ENCODE measurements around the gene SPOCK2.

Gene SPOCK2

DNA sequence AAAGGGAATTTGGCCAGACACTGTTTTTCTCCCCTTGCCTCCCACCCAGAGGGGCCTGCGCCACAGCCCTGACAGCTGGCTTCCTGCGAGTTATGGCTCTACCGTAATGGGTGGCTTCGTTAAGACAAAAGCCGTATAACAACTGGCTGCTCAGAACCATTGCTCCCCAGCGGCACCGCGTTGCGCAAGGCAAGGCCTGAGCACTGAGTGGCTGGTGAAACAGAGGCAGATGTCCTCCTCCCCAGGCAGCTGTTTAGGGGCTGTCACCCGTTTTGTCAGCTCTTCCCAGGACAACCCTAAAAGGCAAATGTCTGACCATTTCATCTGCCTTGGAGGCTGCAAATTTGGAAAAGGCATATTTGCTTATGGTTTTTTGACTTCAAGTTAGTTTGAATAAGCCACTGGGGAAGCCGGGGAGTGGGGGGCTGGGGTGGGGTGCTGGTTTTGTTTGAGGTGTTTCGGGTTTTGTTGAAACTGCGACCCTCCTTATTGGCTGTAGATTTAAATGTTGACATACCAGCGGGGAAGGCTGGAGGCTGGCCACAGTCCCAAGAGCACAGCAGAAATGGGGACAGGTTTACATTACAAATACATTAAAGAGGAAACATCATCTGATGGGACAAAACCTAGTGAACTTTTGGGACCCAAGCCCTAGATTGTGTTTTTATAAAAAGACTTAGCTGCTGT is 681 bp upstream of the SPOCK2 start:
- TF ChIP-seq, protein P1, sequence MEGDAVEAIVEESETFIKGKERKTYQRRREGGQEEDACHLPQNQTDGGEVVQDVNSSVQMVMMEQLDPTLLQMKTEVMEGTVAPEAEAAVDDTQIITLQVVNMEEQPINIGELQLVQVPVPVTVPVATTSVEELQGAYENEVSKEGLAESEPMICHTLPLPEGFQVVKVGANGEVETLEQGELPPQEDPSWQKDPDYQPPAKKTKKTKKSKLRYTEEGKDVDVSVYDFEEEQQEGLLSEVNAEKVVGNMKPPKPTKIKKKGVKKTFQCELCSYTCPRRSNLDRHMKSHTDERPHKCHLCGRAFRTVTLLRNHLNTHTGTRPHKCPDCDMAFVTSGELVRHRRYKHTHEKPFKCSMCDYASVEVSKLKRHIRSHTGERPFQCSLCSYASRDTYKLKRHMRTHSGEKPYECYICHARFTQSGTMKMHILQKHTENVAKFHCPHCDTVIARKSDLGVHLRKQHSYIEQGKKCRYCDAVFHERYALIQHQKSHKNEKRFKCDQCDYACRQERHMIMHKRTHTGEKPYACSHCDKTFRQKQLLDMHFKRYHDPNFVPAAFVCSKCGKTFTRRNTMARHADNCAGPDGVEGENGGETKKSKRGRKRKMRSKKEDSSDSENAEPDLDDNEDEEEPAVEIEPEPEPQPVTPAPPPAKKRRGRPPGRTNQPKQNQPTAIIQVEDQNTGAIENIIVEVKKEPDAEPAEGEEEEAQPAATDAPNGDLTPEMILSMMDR (IDR thresholded peaks at IDR 0.05; ENCODE audit: control insufficient read depth, extremely low read depth, insufficient read depth), result no peak
- DNase-seq (ENCODE audit: low read depth), result no peak

DNA sequence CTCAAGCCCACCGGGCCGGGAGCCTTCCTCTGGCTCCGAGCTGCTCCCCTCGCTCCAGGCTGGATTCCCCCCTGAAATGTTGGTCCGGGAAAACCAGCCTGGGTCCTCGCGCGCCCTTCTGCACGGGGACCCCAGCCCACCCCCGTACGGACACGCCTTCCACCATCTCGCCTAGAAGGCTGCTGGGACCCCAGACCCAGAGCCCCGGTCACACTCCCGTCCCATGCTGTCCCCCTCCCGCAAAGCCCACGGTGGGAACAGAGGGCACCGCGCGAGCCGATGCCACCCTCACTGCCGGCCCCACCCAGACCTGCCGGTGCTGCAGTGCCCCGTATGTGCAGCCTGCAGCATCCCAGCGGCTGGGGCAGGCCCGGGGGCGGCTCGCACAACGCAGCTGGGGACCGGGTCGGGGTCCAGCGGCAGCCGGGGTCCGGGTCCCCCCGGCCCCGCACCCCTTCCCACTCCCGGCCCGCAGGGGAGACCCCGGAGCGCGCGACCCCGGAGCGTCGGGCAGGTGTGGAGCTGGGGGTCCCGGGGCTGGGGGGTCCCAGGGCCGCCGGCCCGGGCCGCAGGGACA is 871 bp downstream of the SPOCK2 start:
- no peak overlapping the region for H3K4me3 ChIP-seq (ENCODE audit: low read depth, low read length)
- TF ChIP-seq, protein P1 (IDR thresholded peaks at IDR 0.05; ENCODE audit: control insufficient read depth, extremely low read depth, insufficient read depth), result no peak
- no peak for DNase-seq (ENCODE audit: low read depth)

More for the DNA sequence above, 681 bp upstream of the SPOCK2 start:
- H3K4me3 ChIP-seq (ENCODE audit: low read depth, low read length), result no peak overlapping the region

DNA sequence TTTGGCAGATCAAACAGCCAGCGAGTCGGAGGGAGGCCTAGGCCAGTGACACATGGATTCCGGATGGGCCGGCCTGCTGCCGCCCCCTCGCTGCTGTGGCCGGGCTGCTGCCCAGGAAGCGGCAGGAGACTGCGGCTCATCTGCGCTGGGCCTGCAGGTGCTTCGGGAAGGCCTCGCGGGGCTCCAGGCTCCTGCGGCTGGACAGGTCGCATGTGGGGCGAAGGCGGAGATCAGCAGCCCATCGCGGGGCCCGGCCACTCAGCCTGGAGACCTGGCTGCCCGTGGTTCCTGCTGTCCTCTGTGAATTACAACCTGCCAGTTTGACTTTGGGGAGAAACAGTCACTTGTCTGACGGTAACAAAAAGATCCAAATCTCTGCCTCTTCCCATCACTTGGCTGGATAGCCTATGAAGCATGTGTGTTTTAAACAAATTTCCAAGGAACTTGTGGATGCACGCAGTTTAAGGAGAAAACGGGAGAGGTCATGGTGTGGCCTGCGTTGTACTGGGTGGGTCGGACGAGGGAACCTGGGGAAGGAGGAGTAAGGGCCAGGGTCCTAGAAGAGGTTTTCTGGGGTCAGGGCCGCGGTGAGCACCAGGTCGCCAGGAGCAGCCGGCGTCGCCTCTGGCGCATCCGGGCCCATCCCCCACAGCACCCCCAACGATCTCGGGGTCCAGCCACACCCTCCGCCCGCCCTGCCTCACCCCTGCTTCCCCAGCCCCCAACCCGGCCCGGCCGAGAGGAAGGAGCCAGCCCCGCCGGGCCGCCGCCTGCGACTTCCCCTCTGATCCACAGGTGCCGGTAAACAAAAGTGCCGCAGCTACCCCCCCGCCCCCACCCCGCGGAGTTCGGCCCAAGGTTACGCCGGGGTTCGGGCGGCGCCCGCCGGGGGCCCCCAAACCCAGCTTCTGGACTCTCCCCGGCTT is 1.6 kb downstream of the SPOCK2 start:
- no peak for DNase-seq (ENCODE audit: low read depth)
- no peak overlapping the region for H3K4me3 ChIP-seq (ENCODE audit: low read depth, low read length)
- TF ChIP-seq, protein P1 (IDR thresholded peaks at IDR 0.05; ENCODE audit: control insufficient read depth, extremely low read depth, insufficient read depth), result no peak

DNA sequence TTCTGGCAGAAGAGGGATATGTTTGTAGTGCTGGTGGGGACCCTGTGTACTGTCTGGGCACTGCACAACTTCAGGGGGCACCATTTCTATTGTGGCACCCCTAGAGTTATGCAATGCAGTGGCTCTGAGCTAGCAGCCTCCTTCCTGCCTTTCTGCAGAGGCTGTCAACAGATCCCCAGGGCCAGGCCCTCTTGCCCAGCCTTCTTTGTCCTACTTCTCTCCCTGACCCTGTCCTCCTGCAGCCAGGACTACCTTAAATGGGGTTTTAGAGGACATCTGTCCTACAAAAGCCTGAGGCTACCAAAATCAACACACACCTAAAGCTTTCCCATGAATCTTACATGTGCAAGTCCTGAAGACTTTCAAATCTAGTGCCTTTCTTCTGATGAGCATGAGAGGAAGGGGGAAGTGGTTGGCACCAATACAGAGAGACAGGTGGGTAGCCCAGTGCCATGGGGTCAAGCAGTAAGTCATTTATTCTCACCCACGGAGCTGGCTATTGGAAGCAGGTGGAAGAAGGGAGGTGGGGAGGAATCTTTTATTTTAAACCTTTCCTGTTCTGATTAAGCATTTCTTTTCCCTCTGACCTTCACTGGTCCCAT is 2.4 kb downstream of the SPOCK2 start:
- no peak overlapping the region for H3K4me3 ChIP-seq (ENCODE audit: low read depth, low read length)
- TF ChIP-seq, protein P1 (IDR thresholded peaks at IDR 0.05; ENCODE audit: control insufficient read depth, extremely low read depth, insufficient read depth), result no peak
- DNase-seq (ENCODE audit: low read depth), result no peak

DNA sequence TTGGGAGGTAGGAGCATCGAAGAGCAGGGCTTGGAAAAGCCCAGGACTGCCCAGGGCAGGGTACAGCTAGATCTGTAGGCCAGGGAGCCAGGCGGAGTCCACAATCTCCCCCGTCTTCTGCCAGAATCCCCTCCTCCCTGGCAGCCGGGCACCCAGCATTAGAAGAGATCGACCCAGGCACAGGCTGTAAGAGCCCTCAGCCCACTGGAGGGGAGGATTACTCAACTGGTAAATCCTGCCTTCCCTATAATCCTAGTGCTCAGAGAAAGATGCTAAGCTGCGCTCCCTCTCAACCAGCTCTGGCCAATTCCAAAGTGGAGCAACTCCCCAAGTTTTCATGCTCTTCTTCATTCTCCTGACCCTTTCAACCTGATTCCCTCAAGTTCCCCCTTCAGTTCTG is 3.2 kb downstream of the SPOCK2 start:
- no peak overlapping the region for H3K4me3 ChIP-seq (ENCODE audit: low read depth, low read length)
- TF ChIP-seq, protein P1 (IDR thresholded peaks at IDR 0.05; ENCODE audit: control insufficient read depth, extremely low read depth, insufficient read depth), result no peak
- DNase-seq (ENCODE audit: low read depth), result no peak

DNA sequence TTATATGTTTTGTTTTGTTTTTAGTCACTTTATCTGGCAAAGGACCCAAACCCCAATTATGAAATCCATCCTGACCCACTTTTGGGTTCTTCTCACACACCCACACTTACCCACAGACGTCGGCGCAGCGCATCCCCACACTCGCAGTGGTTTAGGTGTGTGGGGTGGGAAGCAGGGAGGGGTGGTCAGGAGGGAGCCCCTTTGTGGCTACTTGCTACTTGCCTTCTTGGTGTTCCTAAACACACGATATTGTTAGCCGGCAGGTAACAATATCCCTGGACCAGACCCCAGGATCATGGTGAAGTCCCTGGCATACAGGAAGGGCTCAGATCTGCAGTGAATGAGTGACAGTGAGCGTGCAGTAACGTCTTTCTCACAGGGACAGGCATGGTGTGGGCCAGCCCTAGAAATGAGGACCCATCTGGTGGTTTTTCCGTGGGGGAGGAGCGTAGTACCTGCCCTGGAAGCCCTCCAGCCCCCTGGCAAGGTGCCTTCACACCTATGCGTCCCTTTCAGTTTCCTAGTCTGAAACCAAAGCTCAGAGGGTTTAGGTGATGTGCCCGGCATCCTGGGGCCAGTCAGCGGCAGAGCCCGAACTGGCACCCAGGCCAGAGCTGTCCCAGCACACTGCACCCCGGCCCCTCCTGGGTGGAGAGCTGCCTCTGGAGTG is 4.4 kb downstream of the SPOCK2 start:
- H3K4me3 ChIP-seq (ENCODE audit: low read depth, low read length), result no peak overlapping the region
- DNase-seq (ENCODE audit: low read depth), result no peak
- TF ChIP-seq, protein P1 (IDR thresholded peaks at IDR 0.05; ENCODE audit: control insufficient read depth, extremely low read depth, insufficient read depth), result no peak

All from LNCaP clone FGC (cell line).